Kidney epithelial cell (primary cell): Measurements from ENCODE around the gene NPB. TPM values are rescaled to one million over a fixed set of nuclear protein-coding genes. Genes with fewer than 3 reads are reported as not detected.

Experiments used
- DNase-seq: peaks from one replicate; pipeline ENCODE4 v3.0.0-alpha.2; 2010; ENCODE audit warnings: low read depth
- H3K27me3 ChIP-seq: 2 replicates; pipeline ENCODE4 v1.6.0; 2011; ENCODE audit warnings: low read length; ENCODE audit not compliant: control insufficient read depth, insufficient read depth
- H3K36me3 ChIP-seq: 2 replicates; pipeline ENCODE4 v1.5.1; 2011; ENCODE audit warnings: low read length; ENCODE audit not compliant: control insufficient read depth, insufficient read depth
- H3K4me3 ChIP-seq: 2 replicates; pipeline ENCODE4 v1.5.1; 2011; ENCODE audit warnings: low read depth, mild to moderate bottlenecking, control low read depth, low read length
- CTCF ChIP-seq: IDR thresholded peaks from 2 replicates; pipeline ENCODE4 v1.5.1; 2011; ENCODE audit warnings: mild to moderate bottlenecking, moderate library complexity, low read length, control low read depth, inconsistent platforms; ENCODE audit not compliant: insufficient read depth, poor library complexity, severe bottlenecking
- total RNA-seq: library from RNA; depleted of rRNA; stranded (reverse); fragments of >200 nt; gene quantifications from 2 replicates; pipeline ENCODE4 v1.2.3, GENCODE V29; 2015

The NPB gene
- total RNA-seq, 1 donor from 2014 or later: 1.9 TPM

- Histone ChIP-seq H3K4me3 (no peak overlapping the region), H3K27me3 (no peaks in the 10 kb centered on the region), H3K36me3 (peaks cover 3% of the 10 kb centered on the region)
- no peak for TF ChIP-seq CTCF
- DNase-seq: no peak
Measured at GRCh38 chr17:81866440-81867169, 35.4 kb upstream of the NPB start.

- Histone ChIP-seq H3K36me3 (peaks cover 3% of the 10 kb centered on the region), H3K27me3 (no peaks in the 10 kb centered on the region), H3K4me3 (no peak overlapping the region)
- TF ChIP-seq CTCF: no peak
- no peak for DNase-seq
Measured at GRCh38 chr17:81867170-81867990, 34.7 kb upstream of the NPB start.

GRCh38 chr17:81867991-81868673, 33.9 kb upstream of the NPB start:
- H3K36me3 ChIP-seq: peaks cover 3% of the 10 kb centered on the region
- TF ChIP-seq CTCF: no peak
- no peak overlapping the region for H3K4me3 ChIP-seq
- H3K27me3 ChIP-seq: no peaks in the 10 kb centered on the region
- DNase-seq: no peak

GRCh38 chr17:81868674-81869220, 33.3 kb upstream of the NPB start:
- no peaks in the 10 kb centered on the region for H3K27me3 ChIP-seq
- H3K4me3 ChIP-seq: no peak overlapping the region
- no peak for TF ChIP-seq CTCF
- peak; percentile 39 for DNase-seq
- H3K36me3 ChIP-seq: peaks cover 3% of the 10 kb centered on the region

- Histone ChIP-seq H3K27me3 (no peaks in the 10 kb centered on the region), H3K4me3 (peak overlapping the region; percentile 84), H3K36me3 (peaks cover 3% of the 10 kb centered on the region)
- TF ChIP-seq CTCF: peak; percentile 83
- no peak for DNase-seq
Measured at GRCh38 chr17:81869221-81870130, 32.6 kb upstream of the NPB start.
